Lung (tissue), 12 donors: ENCODE results near the gene H2AZ2. TPM values are rescaled to one million over a fixed set of nuclear protein-coding genes. Genes with fewer than 3 reads are reported as not detected.

ENCODE experiments used
- ATAC-seq: fragments of 200-7000 bp; cut with Tn5 transposase; one replicate; pipeline ENCODE4 v1.9.1; 2020; ENCODE audit warnings: moderate number of reproducible peaks; ENCODE audit not compliant: insufficient read depth, low FRiP score
- DNase-seq, 3 donors: peaks; one replicate each; pipeline ENCODE4 v3.0.0-alpha.2; 2013 to 2017
- H3K27ac ChIP-seq, 2 donors: one replicate each; pipeline ENCODE4 v1.5.1; 2013; ENCODE audit warnings: mild to moderate bottlenecking in 2 of 2, moderate library complexity in 2 of 2, control low read depth in 1 of 2, inconsistent platforms in 1 of 2, low read depth in 1 of 2, low read length in 1 of 2
- H3K27me3 ChIP-seq, 3 donors: one replicate each; pipeline ENCODE4 v1.5.1; 2013; ENCODE audit warnings: low read length in 2 of 3; ENCODE audit not compliant: control insufficient read depth in 3 of 3, insufficient read depth in 3 of 3
- H3K36me3 ChIP-seq, 4 donors: one replicate each; pipeline ENCODE4 v1.5.1; 2013; ENCODE audit warnings: low read length in 4 of 4, mild to moderate bottlenecking in 1 of 4, moderate library complexity in 1 of 4; ENCODE audit not compliant: control insufficient read depth in 4 of 4, insufficient read depth in 4 of 4
- H3K4me1 ChIP-seq, 5 donors: one replicate each; pipeline ENCODE4 v1.5.1; 2013; ENCODE audit warnings: low read length in 5 of 5, mild to moderate bottlenecking in 2 of 5, moderate library complexity in 1 of 5; ENCODE audit not compliant: control insufficient read depth in 5 of 5, insufficient read depth in 5 of 5
- H3K4me3 ChIP-seq: one replicate; pipeline ENCODE4 v1.5.1; 2013; ENCODE audit warnings: mild to moderate bottlenecking, control low read depth, moderate library complexity
- H3K9ac ChIP-seq, 2 donors: one replicate each; pipeline ENCODE4 v1.5.1; 2013; ENCODE audit warnings: low read length in 2 of 2, control low read depth in 1 of 2; ENCODE audit not compliant: insufficient read depth in 1 of 2
- H3K9me3 ChIP-seq, 4 donors: one replicate each; pipeline ENCODE4 v1.5.1; 2013; ENCODE audit warnings: low read length in 3 of 4, mild to moderate bottlenecking in 1 of 4, moderate library complexity in 1 of 4; ENCODE audit not compliant: control insufficient read depth in 4 of 4, insufficient read depth in 3 of 4
- WGBS, 2 donors: extraction: QIAGEN DNeasy Blood & Tissue Kit; methylation state at CpG; one replicate each; pipeline ENCODE4 v1.1.7; 2013; 5-methylcytosine and 5-hydroxymethylcytosine counted together
- polyA plus RNA-seq, 2 donors: library from polyadenylated mRNA; stranded (reverse); fragments of 200-250 nt; gene quantifications; one replicate each; pipeline ENCODE4 v1.2.1, GENCODE V29; 2013
- total RNA-seq, 2 donors: library from RNA; depleted of rRNA in 1 of 2; stranded (reverse); fragments of >200 nt in 1 of 2; gene quantifications; one replicate each; pipeline ENCODE4 v1.2.1, GENCODE V29; 2014 to 2021
- TF ChIP-seq, protein P1 (sequence below): IDR thresholded peaks from 2 replicates; pipeline ENCODE4 v1.5.1; 2012; ENCODE audit warnings: mild to moderate bottlenecking; ENCODE audit errors: control extremely low read depth, extremely low read depth
- donor health status: control.
- donor health status: control.
- donor health status: Bipolar disorder and iron deficiency.
- donor health status: healthy.
- donor health status: DM: yes; HTN: yes; CAD: no.

Gene H2AZ2
- total and polyA plus RNA-seq, 4 donors, result 81.0 to 202 (median 111) TPM

DNA sequence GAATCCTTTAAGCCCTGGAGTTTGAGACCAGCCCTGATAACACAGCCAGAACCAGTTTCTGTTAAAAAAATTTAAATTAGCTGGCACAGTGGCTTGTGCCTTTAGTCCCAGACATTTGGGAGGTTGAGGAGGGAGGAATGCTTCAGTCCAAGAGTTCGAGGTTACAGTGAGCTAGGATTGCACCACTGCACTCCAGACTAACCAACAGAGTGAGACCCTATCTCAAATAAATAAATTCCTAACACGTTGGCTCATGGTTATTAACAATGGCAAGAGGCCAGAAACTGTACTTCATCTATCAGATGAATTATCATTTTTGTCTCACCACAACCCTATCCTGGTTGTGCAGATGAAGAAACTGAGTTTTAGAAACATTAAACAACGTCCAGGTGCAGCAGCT is 53.6 kb downstream of the H2AZ2 start:
- WGBS, 2 donors, result 50 to 51% methylated on average over 3 of the region's 3 CpGs

DNA sequence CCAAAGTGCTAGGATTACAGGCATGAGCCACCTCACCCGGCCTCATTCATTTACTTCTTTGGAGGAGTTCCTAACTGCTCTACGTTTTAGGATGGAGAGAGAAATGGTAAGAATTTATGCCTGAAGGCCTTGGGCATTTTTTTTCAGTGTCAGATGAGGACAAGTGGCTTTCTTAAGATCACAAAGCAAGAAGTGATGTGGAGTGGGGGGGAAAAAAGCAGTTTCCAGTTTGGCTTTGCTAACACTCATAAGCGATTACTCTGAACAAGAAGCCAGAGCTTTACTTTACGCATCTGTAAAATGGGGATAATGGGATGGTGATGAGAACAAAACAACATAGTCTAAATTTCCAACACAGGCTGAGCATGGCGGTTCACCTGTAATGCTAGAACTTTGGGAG is 54.0 kb downstream of the H2AZ2 start:
- H3K9ac ChIP-seq, result no peak overlapping the region
- 78 to 91% methylated on average over 5 of the region's 5 CpGs for WGBS, 2 donors

More for the DNA sequence above, 53.6 kb downstream of the H2AZ2 start:
- Histone ChIP-seq H3K9ac (no peak overlapping the region), H3K27ac (no peak overlapping the region), H3K4me3 (no peak overlapping the region), H3K27me3 (no peaks in the 10 kb centered on the region), H3K36me3 (peaks cover 0 to 14% (median 5%) of the 10 kb centered on the region in 4 donors), H3K4me1 (peaks cover 1 to 13% (median 9%) of the 10 kb centered on the region in 5 donors), H3K9me3 (no peaks in the 10 kb centered on the region)
- no peak for ATAC-seq
- DNase-seq, result peak in 1 of 3 donors; percentile 26
- TF ChIP-seq, protein P1, sequence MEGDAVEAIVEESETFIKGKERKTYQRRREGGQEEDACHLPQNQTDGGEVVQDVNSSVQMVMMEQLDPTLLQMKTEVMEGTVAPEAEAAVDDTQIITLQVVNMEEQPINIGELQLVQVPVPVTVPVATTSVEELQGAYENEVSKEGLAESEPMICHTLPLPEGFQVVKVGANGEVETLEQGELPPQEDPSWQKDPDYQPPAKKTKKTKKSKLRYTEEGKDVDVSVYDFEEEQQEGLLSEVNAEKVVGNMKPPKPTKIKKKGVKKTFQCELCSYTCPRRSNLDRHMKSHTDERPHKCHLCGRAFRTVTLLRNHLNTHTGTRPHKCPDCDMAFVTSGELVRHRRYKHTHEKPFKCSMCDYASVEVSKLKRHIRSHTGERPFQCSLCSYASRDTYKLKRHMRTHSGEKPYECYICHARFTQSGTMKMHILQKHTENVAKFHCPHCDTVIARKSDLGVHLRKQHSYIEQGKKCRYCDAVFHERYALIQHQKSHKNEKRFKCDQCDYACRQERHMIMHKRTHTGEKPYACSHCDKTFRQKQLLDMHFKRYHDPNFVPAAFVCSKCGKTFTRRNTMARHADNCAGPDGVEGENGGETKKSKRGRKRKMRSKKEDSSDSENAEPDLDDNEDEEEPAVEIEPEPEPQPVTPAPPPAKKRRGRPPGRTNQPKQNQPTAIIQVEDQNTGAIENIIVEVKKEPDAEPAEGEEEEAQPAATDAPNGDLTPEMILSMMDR, result no peak

DNA sequence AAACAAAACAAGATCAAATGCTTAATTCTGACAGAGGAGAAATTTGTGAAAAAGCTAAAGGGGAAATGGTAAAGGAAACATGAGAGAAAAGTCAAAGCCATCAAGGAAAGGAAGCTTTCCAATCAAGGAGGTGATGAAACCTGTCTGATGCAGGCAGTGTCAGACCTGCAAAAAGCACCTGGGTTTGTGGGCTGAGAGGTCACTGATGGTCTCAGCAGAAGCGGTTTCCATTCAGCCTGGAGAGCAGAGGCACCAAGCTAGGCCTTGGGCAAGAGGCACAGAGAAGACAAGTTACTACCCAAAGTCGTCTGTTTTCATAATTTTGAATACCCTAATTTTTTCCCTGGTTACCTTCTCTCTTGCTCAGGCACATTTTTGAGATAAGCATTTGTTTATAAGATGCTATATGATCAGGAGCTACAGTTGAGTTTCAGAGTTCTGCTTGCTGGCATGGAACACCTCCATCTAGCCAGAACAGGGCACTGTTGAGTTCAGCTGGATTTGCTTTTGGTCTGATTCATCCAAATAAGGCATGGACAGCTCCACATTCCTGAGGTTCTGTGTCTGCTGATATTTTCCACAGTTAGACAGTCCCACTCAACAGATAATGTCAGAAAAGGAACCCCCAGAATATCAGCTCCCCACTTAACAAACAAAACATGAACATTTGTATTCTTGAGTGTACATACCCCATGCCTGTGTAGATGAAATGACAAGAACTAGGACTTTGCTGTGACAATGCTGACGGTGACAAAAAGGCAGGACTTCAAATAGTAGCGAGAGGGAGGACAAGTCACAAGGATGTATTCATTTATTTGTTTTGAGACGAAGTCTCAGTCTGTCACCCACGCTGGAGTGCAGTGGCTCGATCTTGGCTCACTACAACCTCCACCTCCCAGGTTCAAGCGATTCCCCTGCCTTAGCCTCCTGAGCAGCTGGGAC is 56.3 kb downstream of the H2AZ2 start:
- no peak overlapping the region for H3K9ac ChIP-seq
- no peaks in the 10 kb centered on the region for H3K27me3 ChIP-seq
- no peak for ATAC-seq
- DNase-seq, result peak in 1 of 3 donors; percentile 23
- TF ChIP-seq, protein P1, result no peak
- H3K4me1 ChIP-seq, result no peaks in the 10 kb centered on the region
- H3K9me3 ChIP-seq, result no peaks in the 10 kb centered on the region
- 87 to 90% methylated on average over 8 of the region's 8 CpGs for WGBS, 2 donors
- H3K36me3 ChIP-seq, result no peaks in the 10 kb centered on the region
- no peak overlapping the region for H3K4me3 ChIP-seq
- H3K27ac ChIP-seq, result no peak overlapping the region

More for the DNA sequence above, 54.0 kb downstream of the H2AZ2 start:
- Histone ChIP-seq H3K27me3 (no peaks in the 10 kb centered on the region), H3K4me3 (no peak overlapping the region), H3K36me3 (peaks cover 0 to 10% (median 3%) of the 10 kb centered on the region in 4 donors), H3K4me1 (peaks cover 1 to 13% (median 7%) of the 10 kb centered on the region in 5 donors), H3K9me3 (no peaks in the 10 kb centered on the region), H3K27ac (no peak overlapping the region)
- DNase-seq (peak in 1 of 3 donors; percentile 21), ATAC-seq (no peak)
- TF ChIP-seq, protein P1, result no peak
